SW 1271 (cell line): Measurements from ENCODE around the gene MYT1.
A peak's percentile ranks its signal among the peaks of the same experiment; 100 is the strongest.

Experiments
- DNase-seq, 2 experiments: peaks; one replicate each; lab custom pipeline; 2025; lab: John Stamatoyannopoulos, UW

Gene MYT1

DNA sequence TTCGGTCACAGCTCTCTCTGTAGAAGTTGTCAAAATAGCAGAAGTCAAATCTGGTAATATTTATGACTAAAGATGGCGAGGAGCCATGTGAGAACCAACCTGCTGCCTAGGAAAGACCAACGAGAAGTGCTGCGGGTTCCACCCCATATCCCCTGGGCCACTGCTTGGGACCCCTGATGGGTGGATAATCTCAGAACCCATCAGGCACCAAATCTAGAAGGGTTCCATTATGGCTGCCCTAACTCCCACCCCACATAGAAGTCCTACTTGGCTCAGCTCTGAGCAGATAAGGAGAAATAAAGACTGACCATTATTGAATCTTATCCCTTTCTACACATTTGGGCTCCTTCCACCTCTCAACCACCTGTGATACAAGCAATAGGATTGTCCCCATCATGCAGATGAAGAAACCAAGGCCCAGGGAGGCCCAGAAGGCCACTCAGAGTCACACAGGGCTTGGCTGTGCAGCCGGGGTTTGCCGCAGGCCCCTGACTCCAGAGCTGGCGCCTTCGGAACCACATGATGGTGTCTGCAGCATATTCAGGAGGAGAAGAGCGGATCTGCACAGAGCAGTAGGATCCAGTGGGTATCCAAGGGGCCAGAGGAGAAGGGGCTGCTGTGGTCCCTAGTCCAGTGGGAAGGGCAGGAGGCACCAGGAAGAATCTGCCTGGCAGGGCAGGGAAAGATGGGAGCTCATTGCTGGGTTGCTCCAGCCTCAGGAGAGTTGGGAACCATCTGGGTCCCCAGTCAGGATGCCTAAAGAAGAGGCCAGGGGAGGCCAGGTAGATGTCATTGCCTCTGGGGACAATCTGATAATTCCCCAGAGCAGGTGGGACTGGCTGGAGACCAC lies 81.7 kb downstream of the MYT1 start:
- DNase-seq: no peak

- DNase-seq: no peak
Observed at GRCh38 chr20:64246616-64247306, 82.5 kb downstream of the MYT1 start.

GRCh38 chr20:64247307-64247618 lies 83.0 kb downstream of the MYT1 start:
- no peak for DNase-seq

DNA sequence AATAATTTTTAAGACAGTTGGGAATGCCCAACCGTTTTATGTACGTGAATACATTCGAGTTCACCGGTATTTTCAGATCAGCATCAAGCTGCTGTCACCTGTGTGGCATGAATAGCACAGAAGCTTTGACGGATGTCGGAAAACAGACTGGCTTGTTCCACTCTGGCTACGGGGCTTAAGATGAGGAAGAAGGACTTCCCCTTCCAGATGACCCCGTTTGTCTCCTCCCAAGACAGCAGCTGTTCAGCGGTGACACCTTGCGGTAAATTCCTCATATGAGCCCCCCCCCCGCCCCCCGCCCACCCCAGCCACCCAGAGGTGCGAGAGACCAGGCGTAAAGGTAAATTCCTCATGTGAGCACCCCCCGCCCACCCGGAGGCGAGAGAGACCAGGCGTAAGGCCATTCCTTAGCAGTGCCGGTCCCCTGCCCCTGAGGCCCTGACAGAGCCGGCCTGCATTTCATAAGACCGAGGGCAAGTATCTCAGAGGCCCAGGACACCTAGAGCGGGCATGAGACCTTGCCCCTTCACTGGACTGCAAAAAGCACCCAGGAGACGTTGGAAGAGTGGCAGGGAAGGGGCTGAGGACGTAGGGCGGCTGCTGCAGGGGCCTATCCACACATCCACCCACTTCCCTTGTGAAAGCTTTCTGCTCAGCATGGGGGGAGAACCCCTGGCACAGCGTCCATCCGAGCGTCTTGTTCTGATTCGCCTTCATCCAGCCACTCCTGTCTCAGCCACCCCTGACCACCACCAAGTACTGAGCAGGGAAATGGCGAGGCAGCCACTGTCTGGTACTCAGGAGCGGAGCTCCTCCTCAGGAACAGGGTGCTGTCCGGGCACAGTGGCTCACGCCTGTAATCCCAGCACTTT lies 84.0 kb downstream of the MYT1 start:
- no peak for DNase-seq

DNA sequence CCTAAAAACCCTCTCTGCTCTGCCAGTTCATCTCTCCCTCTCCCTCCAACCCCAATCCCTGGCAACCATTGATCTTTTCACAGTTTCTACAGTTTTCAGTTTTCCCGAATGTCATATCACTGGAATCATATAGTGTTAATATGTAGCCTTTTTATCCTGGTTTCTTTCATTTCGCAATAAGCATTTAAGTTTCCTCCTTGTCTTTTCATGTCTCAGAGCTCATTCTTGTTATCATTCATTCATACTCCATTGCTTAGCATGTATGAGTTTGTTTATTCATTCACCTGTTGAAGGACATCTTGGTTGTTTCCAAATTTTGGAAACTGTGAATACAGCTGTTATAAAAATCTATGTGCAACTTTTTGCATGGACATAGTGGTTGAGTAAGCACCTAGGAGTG lies 85.8 kb downstream of the MYT1 start:
- DNase-seq: no peak

GRCh38 chr20:64253000-64253383 lies 88.7 kb downstream of the MYT1 start:
- no peak for DNase-seq

DNA sequence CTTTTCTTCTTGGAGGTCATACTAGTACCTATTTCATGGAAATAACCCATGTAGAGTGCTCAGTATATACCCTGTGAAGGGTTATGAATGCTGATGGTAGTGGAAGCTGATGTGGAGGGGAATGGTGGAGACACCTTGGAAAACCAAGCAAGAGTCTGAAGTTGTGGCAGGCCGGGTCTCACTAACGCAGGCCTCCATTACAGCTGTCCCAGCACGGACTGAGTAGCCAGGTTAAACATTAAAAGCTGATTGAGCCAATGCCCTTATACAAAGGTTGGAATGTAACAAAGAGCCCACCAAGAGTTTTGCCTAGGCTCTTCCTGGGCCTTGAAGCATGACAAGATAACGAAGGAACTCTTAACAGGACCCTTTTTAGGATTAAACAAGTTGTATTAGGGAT lies 89.2 kb downstream of the MYT1 start:
- DNase-seq: no peak

DNA sequence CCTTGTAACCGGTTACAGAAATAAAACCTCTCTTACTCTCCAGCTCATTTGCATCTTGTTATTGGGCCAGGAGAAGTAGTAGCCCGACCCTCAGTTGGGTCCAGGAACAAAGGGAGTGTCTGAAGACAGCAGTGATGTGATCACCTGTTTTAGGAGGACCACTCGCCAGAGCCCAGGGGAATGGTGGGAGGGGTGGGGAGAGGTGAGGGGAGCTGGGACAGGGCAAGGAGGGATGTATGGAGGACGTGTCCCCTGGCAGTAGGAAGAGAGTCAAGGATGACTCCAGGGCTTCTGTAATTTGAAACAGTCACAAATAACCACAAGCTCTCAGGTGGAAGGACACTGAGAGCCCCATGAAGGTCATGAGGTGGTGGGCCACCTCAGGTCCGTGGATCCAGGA lies 89.9 kb downstream of the MYT1 start:
- DNase-seq: no peak

DNA sequence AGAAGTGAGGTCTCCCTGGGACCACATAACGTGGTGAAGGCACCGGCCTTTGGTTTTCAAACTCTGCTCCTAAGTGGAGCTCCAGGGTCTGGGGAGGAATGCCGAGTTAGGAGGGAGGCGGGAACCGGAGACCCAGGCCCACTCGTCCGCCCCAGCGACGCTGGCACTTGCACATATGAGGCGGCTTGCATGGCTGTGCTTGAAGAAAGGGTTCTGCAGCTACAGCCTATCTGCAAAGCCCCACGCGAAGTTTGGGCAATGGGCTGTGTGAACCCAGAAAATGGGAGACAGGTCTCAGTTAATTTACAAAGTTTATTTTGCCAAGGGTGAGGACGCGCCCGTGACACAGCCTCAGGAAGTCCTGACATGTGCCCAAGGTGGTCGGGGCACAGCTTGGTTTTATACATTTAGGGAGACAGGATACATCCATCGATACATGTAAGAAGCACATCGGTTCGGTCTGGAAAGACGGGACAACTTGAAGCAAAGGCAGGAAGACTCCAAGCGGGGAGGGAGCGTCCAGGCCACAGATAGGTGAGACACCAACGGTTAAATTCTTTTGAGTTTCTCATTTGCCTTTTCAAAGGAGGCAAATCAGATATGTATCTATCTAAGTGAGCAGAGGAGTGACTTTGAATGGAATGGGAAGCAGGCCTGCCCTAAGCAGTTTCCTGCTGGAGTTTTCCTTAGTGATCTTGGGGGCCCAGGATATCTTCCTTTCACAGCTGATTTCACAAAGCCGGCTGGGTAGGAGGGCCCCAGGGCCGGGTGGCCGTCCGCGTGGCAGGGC lies 90.5 kb downstream of the MYT1 start:
- DNase-seq: peak in 1 of 2 experiments; percentile 59

- DNase-seq: peak; percentile 74 to 84
Observed at GRCh38 chr20:64255361-64256281, 91.4 kb downstream of the MYT1 start, which contains the start of gene PCMTD2. Gene PCMTD2, plus strand, starts transcription at chr20:64255748. Its CDS starts 4,218 bp downstream, at chr20:64259966.

- no peak for DNase-seq
Observed at GRCh38 chr20:64256282-64256935, 92.2 kb downstream of the MYT1 start.

DNA sequence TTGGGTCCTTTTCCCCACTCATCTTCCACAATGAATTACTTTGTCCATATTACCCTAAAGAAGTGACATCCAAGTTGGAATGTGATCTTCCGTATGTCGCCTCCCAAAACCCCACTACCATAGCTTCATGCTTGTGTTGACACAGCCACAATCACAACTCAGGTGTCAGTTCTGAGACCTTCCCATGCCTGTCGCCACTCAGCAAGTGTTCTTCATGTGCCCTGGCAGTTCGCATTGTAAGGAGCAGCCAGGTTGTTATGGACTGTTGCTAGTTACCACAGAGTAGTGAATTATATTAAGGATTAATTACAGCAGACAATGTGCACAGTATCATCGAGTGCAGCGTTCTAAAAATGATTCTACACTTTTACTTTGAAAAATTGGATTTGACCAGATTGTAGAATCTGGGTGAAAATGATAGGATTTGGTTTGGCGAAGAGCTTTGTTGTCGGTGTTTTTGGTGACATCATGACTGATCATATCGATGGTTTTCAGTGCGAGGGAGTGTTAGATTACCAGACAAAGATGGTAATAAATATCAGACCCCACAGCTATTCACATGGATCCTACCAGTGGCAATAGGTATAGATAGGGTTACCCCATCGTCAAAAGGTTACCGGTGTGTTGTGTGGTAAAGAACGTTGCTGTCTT lies 93.0 kb downstream of the MYT1 start:
- DNase-seq: no peak

DNA sequence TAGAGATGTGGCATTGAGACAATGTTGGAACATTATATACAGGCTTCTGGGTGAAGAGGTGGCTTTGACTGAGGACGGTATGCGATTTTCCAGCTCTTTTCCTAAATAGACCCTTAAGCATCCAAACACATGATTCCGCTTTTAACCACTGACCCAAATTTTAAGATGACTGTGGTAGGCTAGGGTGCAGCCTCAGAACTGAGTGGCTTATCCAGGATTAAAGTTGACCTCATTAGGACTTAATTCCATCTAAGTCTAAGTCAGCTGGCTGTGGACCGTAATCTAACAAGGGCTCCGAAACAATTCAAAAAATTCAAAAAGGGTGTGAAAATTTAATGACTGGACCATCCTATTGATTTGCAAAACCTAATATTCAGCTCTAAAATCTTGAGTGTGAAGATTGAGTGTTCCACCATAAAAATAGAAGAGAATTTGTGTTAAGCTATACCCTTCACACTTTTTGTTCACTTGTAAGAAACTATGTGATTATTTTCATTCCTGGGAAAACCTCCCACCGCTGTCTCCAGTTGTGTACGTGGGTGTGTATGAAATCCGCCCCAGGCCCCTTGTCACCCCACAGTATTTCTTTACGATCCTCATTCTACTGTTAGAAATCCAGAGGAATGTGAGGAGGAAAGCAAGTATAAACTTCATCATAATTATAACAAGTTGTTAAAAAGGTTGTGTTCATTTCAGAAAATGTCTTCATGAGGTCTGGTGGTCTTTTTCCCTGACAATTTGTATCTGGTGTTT lies 94.0 kb downstream of the MYT1 start:
- DNase-seq: no peak

- DNase-seq: no peak
Observed at GRCh38 chr20:64260239-64260638, 96.0 kb downstream of the MYT1 start.

DNA sequence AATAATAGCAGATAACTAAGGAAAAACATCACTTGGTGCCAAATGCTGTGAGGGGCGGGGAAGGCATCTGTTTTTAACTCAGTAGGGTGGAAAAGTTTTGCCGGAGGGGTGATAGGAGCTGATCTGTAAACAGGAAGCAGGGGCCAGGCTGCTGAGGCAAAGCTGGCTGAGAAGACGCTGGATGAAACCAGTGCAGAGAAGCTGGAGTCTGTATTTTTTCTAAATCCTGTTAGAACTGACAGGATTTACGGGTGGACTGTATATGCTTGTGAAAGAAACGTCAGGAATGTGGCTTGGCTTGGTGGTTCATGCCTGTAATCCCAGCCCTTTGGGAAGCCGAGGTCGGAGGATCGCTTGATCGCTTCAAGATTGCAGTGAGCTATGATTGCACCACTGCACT lies 96.9 kb downstream of the MYT1 start:
- DNase-seq: no peak

DNA sequence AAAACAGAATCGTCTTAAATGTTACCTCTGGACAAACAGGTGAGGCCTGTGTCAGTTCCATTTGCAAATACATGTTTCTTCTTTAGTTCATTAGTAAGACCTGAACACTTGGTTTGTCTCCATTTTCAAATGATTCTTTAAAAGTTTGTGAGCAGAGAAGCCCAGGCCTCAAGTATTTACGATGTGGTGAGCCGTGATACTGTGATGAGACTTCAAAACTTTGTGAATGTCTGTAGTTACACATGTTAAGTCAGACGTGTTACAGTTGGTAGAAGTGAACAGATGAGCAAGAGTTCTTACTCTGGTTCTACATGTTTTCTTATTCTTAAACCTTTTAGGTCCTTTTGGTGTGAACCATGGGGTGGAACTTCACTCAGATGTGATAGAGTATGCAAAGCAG lies 99.8 kb downstream of the MYT1 start:
- no peak for DNase-seq

- DNase-seq: no peak
Observed at GRCh38 chr20:64265201-64265600, 100.9 kb downstream of the MYT1 start.

DNA sequence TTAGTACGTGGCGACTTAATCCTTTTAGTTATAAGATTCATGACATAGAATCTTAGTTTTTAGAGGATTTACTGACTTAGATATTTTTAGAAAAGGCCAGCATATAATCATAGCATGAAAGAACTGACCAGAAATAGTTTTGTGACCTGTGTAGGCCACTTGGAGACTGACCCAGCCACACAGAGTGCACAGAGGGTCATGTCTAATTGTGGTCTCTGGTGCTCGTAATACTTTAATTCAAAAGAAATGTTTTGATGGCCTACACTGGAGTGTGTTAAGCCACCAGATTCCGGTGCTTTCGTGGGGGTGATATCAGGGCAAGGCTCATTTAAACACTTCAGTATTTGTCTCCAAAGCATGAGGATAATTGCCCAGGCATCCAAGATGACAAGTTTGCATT lies 102.7 kb downstream of the MYT1 start:
- no peak for DNase-seq

DNA sequence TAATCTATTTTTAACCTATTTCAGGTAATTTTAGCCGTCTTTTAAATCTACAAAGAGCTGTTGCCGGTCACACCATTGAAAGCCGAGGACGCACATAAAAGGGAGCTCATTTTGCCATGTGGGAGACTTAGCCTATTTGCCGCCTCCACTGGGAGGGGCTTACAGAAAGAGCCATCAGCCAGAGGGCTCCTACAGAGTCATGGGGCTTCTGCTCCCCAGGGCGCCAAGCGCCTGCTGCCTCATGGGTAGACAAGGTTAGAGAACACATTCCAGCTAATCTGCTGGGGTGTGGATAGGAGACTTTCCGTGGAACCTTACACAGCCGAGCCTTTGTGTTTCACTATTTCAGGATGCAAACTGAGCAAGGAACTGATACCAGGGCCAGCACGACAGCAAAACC lies 103.9 kb downstream of the MYT1 start:
- no peak for DNase-seq
